B cell (primary cell): Measurements from ENCODE around the gene RBM23. TPM values are rescaled to one million over a fixed set of nuclear protein-coding genes. Genes with fewer than 3 reads are reported as not detected.

ENCODE experiments used
- ATAC-seq: fragments of 200-7000 bp; cut with Tn5 transposase; one replicate; pipeline ENCODE4 v1.10.0; 2021; ENCODE audit warnings: low read depth, mild to moderate bottlenecking, moderate number of reproducible peaks, moderate library complexity
- CTCF ChIA-PET: fragments of 350-600 bp; sonication (Branson Sonifier 250); formaldehyde crosslinking; loops from one replicate; lab custom pipeline; 2021; ENCODE audit warnings: antibody characterized with exemption, inconsistent platforms; lab: Charles Lee
- POLR2A ChIA-PET: fragments of 350-600 bp; sonication (Branson Sonifier 250); formaldehyde crosslinking; loops from one replicate; lab custom pipeline; 2021; ENCODE audit warnings: antibody characterized with exemption; lab: Charles Lee
- DNase-seq: peaks from one replicate; pipeline ENCODE4 v3.0.0; 2013
- H2AFZ ChIP-seq: 2 replicates; pipeline ENCODE4 v1.6.1; 2012; ENCODE audit warnings: mild to moderate bottlenecking, low read depth, low read length; ENCODE audit not compliant: insufficient read depth, poor library complexity, severe bottlenecking
- H3K27ac ChIP-seq, 2 donors: 1 replicate in 1 of 2; 2 replicates in 1 of 2; pipeline ENCODE4 v1.5.1; 2012 to 2013; ENCODE audit warnings: low read length in 2 of 2, mild to moderate bottlenecking in 2 of 2, moderate library complexity in 1 of 2
- H3K27me3 ChIP-seq, 4 experiments: fragments of 200-600 bp in 1 of 4; sonication (generic) in 1 of 4; replicated peaks in 1 of 4; 1 replicate in 2 of 4; 2 replicates in 2 of 4; pipeline versions ENCODE4 v1.6.1 to v1.7.0; 2013 to 2016; ENCODE audit warnings: low read length in 3 of 4, mild to moderate bottlenecking in 2 of 4, mixed read lengths in 1 of 4, moderate library complexity in 1 of 4; ENCODE audit not compliant: insufficient read depth in 4 of 4, control insufficient read depth in 3 of 4; ENCODE audit errors: control extremely low read depth in 1 of 4
- H3K36me3 ChIP-seq, 2 experiments: replicated peaks in 1 of 2; 1 replicate in 1 of 2; 2 replicates in 1 of 2; pipeline versions ENCODE4 v1.6.1 to v1.7.1; 2013; ENCODE audit warnings: low read length in 1 of 2; ENCODE audit not compliant: insufficient read depth in 2 of 2, control insufficient read depth in 1 of 2; ENCODE audit errors: control extremely low read depth in 1 of 2, extremely low read depth in 1 of 2
- H3K4me1 ChIP-seq, 2 donors: fragments of 200-600 bp in 1 of 2; sonication (generic) in 1 of 2; 1 replicate in 1 of 2; 2 replicates in 1 of 2; pipeline versions ENCODE4 v1.5.1 to v1.6.1; 2013 to 2017; ENCODE audit warnings: low read length in 2 of 2; ENCODE audit not compliant: control insufficient read depth in 2 of 2, insufficient read depth in 2 of 2
- H3K4me2 ChIP-seq: replicated peaks from 2 replicates; pipeline ENCODE3; 2012; ENCODE audit warnings: mild to moderate bottlenecking, low read depth, low read length; ENCODE audit not compliant: poor library complexity, severe bottlenecking
- H3K4me3 ChIP-seq, 5 experiments: fragments of 200-600 bp in 1 of 5; sonication (generic) in 1 of 5; 1 replicate in 3 of 5; 2 replicates in 2 of 5; pipeline versions ENCODE4 v1.5.1 to v1.7.0; 2011 to 2016; ENCODE audit warnings: low read length in 4 of 5, mild to moderate bottlenecking in 4 of 5, low read depth in 2 of 5, control low read depth in 1 of 5, moderate library complexity in 1 of 5; ENCODE audit not compliant: insufficient read depth in 1 of 5; ENCODE audit errors: control extremely low read depth in 1 of 5, extremely low read depth in 1 of 5
- H3K79me2 ChIP-seq: fragments of 200-600 bp; sonication (generic); one replicate; pipeline ENCODE4 v1.6.0; 2016; ENCODE audit warnings: low read length; ENCODE audit not compliant: control insufficient read depth, insufficient read depth
- H3K9ac ChIP-seq: fragments of 200-600 bp; sonication (generic); 2 replicates; pipeline ENCODE4 v1.6.1; 2017; ENCODE audit warnings: mild to moderate bottlenecking, low read length, moderate library complexity
- H3K9me3 ChIP-seq, 3 donors: one replicate each; pipeline versions ENCODE4 v1.6.1 to v1.7.1; 2013; ENCODE audit warnings: low read length in 2 of 3; ENCODE audit not compliant: control insufficient read depth in 2 of 3, insufficient read depth in 1 of 3; ENCODE audit errors: control extremely low read depth in 1 of 3
- H4K20me1 ChIP-seq: 2 replicates; pipeline ENCODE4 v1.6.0; 2012; ENCODE audit warnings: mild to moderate bottlenecking, low read length; ENCODE audit not compliant: insufficient read depth, control insufficient read depth, poor library complexity, severe bottlenecking
- H3K27ac Mint-ChIP-seq: one replicate; pipeline ENCODE4 v1.8.0; 2021; ENCODE audit warnings: mixed read lengths
- H3K27me3 Mint-ChIP-seq: one replicate; pipeline ENCODE4 v1.8.0; 2021; ENCODE audit warnings: mixed read lengths
- H3K4me1 Mint-ChIP-seq: one replicate; pipeline ENCODE4 v1.8.0; 2021; ENCODE audit warnings: mixed read lengths
- H3K4me3 Mint-ChIP-seq: one replicate; pipeline ENCODE4 v1.8.0; 2021; ENCODE audit warnings: mixed read lengths
- H3K9me3 Mint-ChIP-seq: one replicate; pipeline ENCODE4 v1.8.0; 2022; ENCODE audit warnings: mixed read lengths; ENCODE audit not compliant: insufficient read depth
- CTCF ChIP-seq: fragments of 200-600 bp; IDR thresholded peaks from one replicate; pipeline ENCODE4 v1.8.0; 2022; ENCODE audit warnings: antibody characterized with exemption, mild to moderate bottlenecking
- EZH2 ChIP-seq: IDR thresholded peaks from 2 replicates; pipeline ENCODE4 v1.6.1; 2012; ENCODE audit warnings: borderline replicate concordance, low read depth, mild to moderate bottlenecking, moderate library complexity, low read length; ENCODE audit not compliant: insufficient read depth, poor library complexity, severe bottlenecking
- WGBS: methylation state at CpG from one replicate; pipeline ENCODE4 v1.1.5; 2013; ENCODE audit warnings: missing lambda C conversion rate; ENCODE audit not compliant: insufficient coverage; 5-methylcytosine and 5-hydroxymethylcytosine counted together
- intact Hi-C: fragments of 100-400 bp; cut with micrococcal nuclease; formaldehyde crosslinking; loops from one replicate; pipeline ENCODE4 v1.10.0; 2022
- polyA plus RNA-seq: library from polyadenylated mRNA; depleted of rRNA; stranded (reverse); fragments of >200 nt; gene quantifications from 2 replicates; pipeline ENCODE4 v1.2.3, GENCODE V29; 2012
- total RNA-seq, 2 donors: library from RNA; stranded (reverse); fragments of 120-200 nt in 1 of 2; gene quantifications; 1 replicate in 1 of 2; 2 replicates in 1 of 2; pipeline versions ENCODE4 v1.2.3 to v1.2.4, GENCODE V29; 2013 to 2022

The RBM23 gene
- total and polyA plus RNA-seq, 2 donors (not counting 1 experiment from before 2014, with no cell fraction given): 60.7 to 165 TPM

DNA sequence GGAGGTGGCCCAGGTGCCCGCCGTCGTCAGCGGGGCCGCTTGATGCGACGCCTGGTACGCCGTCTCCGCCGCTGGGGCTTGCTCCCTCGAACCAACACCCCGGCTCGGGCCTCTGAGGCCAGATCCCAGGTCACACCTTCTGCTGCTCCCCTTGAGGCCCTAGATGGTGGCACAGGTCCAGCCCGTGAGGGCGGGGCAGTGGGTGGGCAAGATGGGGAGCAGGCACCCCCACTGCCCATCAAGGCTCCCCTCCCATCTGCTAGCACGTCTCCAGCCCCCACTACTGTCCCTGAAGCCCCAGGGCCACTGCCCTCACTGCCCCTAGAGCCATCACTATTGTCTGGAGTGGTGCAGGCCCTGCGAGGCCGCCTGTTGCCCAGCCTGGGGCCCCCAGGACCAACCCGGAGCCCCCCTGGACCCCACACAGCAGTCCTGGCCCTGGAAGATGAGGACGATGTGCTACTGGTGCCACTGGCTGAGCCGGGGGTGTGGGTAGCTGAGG, 41.9 kb downstream of the RBM23 start:
- POLR2A ChIA-PET: no interaction called here
- H3K36me3 ChIP-seq: peaks cover 2 to 69% of the 10 kb centered on the region in 2 experiments
- no peak overlapping the region for H3K4me3 Mint-ChIP-seq
- H3K27me3 Mint-ChIP-seq: no peaks in the 10 kb centered on the region
- H2AFZ ChIP-seq: no peak overlapping the region
- no peak for TF ChIP-seq CTCF
- no peak for TF ChIP-seq EZH2
- peaks cover 40% of the 10 kb centered on the region for H3K79me2 ChIP-seq
- no peak overlapping the region for H3K27ac Mint-ChIP-seq
- CTCF ChIA-PET: interaction anchor here (1.1 to 7.9 kb wide), 3 partner anchors 23 to 42 kb away, joined by 3 to 111 read pairs (median 4); partner anchors contain the start of gene RBM23
- intact Hi-C loops: no loop called here
- peaks cover 32% of the 10 kb centered on the region for H3K4me1 Mint-ChIP-seq
- H3K27ac ChIP-seq: no peak overlapping the region
- H3K4me2 ChIP-seq: no peak overlapping the region
- H3K27me3 ChIP-seq: no peaks in the 10 kb centered on the region
- WGBS: 97% methylated on average over 20 of the region's 22 CpGs
- peaks cover 9 to 19% of the 10 kb centered on the region in 2 donors for H3K4me1 ChIP-seq
- peaks cover 47% of the 10 kb centered on the region for H4K20me1 ChIP-seq
- H3K9me3 Mint-ChIP-seq: no peaks in the 10 kb centered on the region
- no peak overlapping the region for H3K4me3 ChIP-seq
- no peak for DNase-seq
- ATAC-seq: no peak
- H3K9me3 ChIP-seq: no peaks in the 10 kb centered on the region
- H3K9ac ChIP-seq: no peak overlapping the region

GRCh38 chr14:22875748-22876319, 43.1 kb downstream of the RBM23 start:
- Histone ChIP-seq H2AFZ (no peak overlapping the region), H3K36me3 (peaks cover 2 to 69% of the 10 kb centered on the region in 2 experiments), H3K4me1 (peaks cover 11 to 23% of the 10 kb centered on the region in 2 donors), H3K9ac (no peak overlapping the region), H3K27ac (no peak overlapping the region), H3K79me2 (peaks cover 41% of the 10 kb centered on the region), H3K9me3 (no peaks in the 10 kb centered on the region), H3K27me3 (no peaks in the 10 kb centered on the region), H3K4me3 (no peak overlapping the region), H3K4me2 (no peak overlapping the region), H4K20me1 (peaks cover 47% of the 10 kb centered on the region)
- Mint-ChIP-seq H3K27ac (peak overlapping the region; percentile 20), H3K4me1 (peaks cover 30% of the 10 kb centered on the region), H3K27me3 (no peaks in the 10 kb centered on the region), H3K4me3 (no peak overlapping the region), H3K9me3 (no peaks in the 10 kb centered on the region)
- no peak for TF ChIP-seq EZH2
- no peak for TF ChIP-seq CTCF
- WGBS: 98% methylated on average over 20 of the region's 20 CpGs
- ATAC-seq: no peak
- intact Hi-C loops: no loop called here
- CTCF ChIA-PET: interaction anchor here (1.8 to 7.9 kb wide), 2 partner anchors 25 to 44 kb away, joined by 3 to 111 read pairs; partner anchors contain the start of gene RBM23
- no peak for DNase-seq
- POLR2A ChIA-PET: no interaction called here
